Chondrocyte (in vitro differentiated cells): ENCODE measurements around the gene RFX5. TPM values are rescaled to one million over a fixed set of nuclear protein-coding genes. Genes with fewer than 3 reads are reported as not detected.
A peak's percentile ranks its signal among the peaks of the same experiment; 100 is the strongest.

ENCODE experiments used
- DNase-seq: peaks from one replicate; pipeline ENCODE4 v3.0.0; 2021; ENCODE audit warnings: mixed read lengths, low spot score
- H3K27ac Mint-ChIP-seq: one replicate; pipeline ENCODE4 v1.8.0; 2021; ENCODE audit warnings: mild to moderate bottlenecking, moderate library complexity, mixed read lengths; ENCODE audit not compliant: unreplicated experiment
- H3K27me3 Mint-ChIP-seq: 2 replicates; pipeline ENCODE4 v1.8.0; 2021; ENCODE audit warnings: low read depth, mixed read lengths
- H3K36me3 Mint-ChIP-seq: 2 replicates; pipeline ENCODE4 v1.8.0; 2021; ENCODE audit warnings: low read depth, mixed read lengths
- H3K4me1 Mint-ChIP-seq: 2 replicates; pipeline ENCODE4 v1.8.0; 2021; ENCODE audit warnings: low read depth, mild to moderate bottlenecking, mixed read lengths
- H3K4me3 Mint-ChIP-seq: one replicate; pipeline ENCODE4 v1.8.0; 2021; ENCODE audit warnings: mild to moderate bottlenecking, moderate library complexity, mixed read lengths; ENCODE audit not compliant: unreplicated experiment
- H3K9me3 Mint-ChIP-seq: 2 replicates; pipeline ENCODE4 v1.8.0; 2021; ENCODE audit warnings: low read depth, mixed read lengths
- CTCF ChIP-seq: fragments of 200-600 bp; sonication (generic); IDR thresholded peaks from 2 replicates; pipeline ENCODE4 v1.5.0; 2021; ENCODE audit warnings: antibody characterized with exemption, mild to moderate bottlenecking, moderate library complexity
- total RNA-seq: library from RNA; stranded (reverse); gene quantifications from 3 replicates; pipeline ENCODE4 v1.2.1, GENCODE V29; 2021

RFX5 gene
- total RNA-seq, 1 donor from 2014 or later = 31.8 TPM

GRCh38 chr1:151384584-151384983 lies 37.5 kb upstream of the RFX5 start:
- no peaks in the 10 kb centered on the region for H3K36me3 Mint-ChIP-seq
- H3K4me3 Mint-ChIP-seq = no peak overlapping the region
- DNase-seq = no peak
- TF ChIP-seq CTCF = no peak
- no peaks in the 10 kb centered on the region for H3K9me3 Mint-ChIP-seq
- H3K27ac Mint-ChIP-seq = no peak overlapping the region
- no peaks in the 10 kb centered on the region for H3K27me3 Mint-ChIP-seq
- no peaks in the 10 kb centered on the region for H3K4me1 Mint-ChIP-seq

GRCh38 chr1:151377150-151377884 lies 30.3 kb upstream of the RFX5 start:
- no peak overlapping the region for H3K4me3 Mint-ChIP-seq
- H3K9me3 Mint-ChIP-seq = no peaks in the 10 kb centered on the region
- DNase-seq = no peak
- H3K36me3 Mint-ChIP-seq = no peaks in the 10 kb centered on the region
- H3K27me3 Mint-ChIP-seq = no peaks in the 10 kb centered on the region
- no peak for TF ChIP-seq CTCF
- H3K27ac Mint-ChIP-seq = no peak overlapping the region
- H3K4me1 Mint-ChIP-seq = peaks cover 9% of the 10 kb centered on the region

GRCh38 chr1:151373196-151373595 lies 26.1 kb upstream of the RFX5 start:
- no peak overlapping the region for H3K4me3 Mint-ChIP-seq
- peaks cover 31% of the 10 kb centered on the region for H3K4me1 Mint-ChIP-seq
- no peaks in the 10 kb centered on the region for H3K36me3 Mint-ChIP-seq
- peak; percentile 48 for DNase-seq
- peak overlapping the region; percentile 23 for H3K27ac Mint-ChIP-seq
- no peaks in the 10 kb centered on the region for H3K9me3 Mint-ChIP-seq
- no peak for TF ChIP-seq CTCF
- H3K27me3 Mint-ChIP-seq = no peaks in the 10 kb centered on the region

GRCh38 chr1:151372058-151372934 lies 25.2 kb upstream of the RFX5 start, which contains the start of gene SELENBP1:
TSS of gene SELENBP1 (minus strand) at chr1:151372705. CDS start at chr1:151372641, 64 bp downstream.
- DNase-seq = peak; percentile 68
- peak within 1 kb of the TSS; percentile 52 for H3K4me3 Mint-ChIP-seq
- H3K27me3 Mint-ChIP-seq = no peaks in the 10 kb centered on the region
- H3K36me3 Mint-ChIP-seq = no peaks in the 10 kb centered on the region
- peaks cover 34% of the 10 kb centered on the region for H3K4me1 Mint-ChIP-seq
- TF ChIP-seq CTCF = no peak
- H3K27ac Mint-ChIP-seq = peak within 1 kb of the TSS; percentile 79
- H3K9me3 Mint-ChIP-seq = no peaks in the 10 kb centered on the region

- Mint-ChIP-seq H3K36me3 (no peaks in the 10 kb centered on the region), H3K4me3 (peak overlapping the region; percentile 52), H3K27ac (peak overlapping the region; percentile 79), H3K27me3 (no peaks in the 10 kb centered on the region), H3K4me1 (peaks cover 34% of the 10 kb centered on the region), H3K9me3 (no peaks in the 10 kb centered on the region)
- peak; percentile 48 for DNase-seq
- TF ChIP-seq CTCF = no peak
Measured at GRCh38 chr1:151371370-151372057, 24.5 kb upstream of the RFX5 start.
